BE2C (cell line): ENCODE results near the gene EPB41L1.

Source experiments
- DNase-seq: peaks from one replicate; pipeline ENCODE4 v3.0.0-alpha.2; 2020
- H3K27me3 ChIP-seq: fragments of 250-450 bp; sonication (Bioruptor Pico); 2 replicates; pipeline ENCODE4 v1.5.1; 2020; ENCODE audit warnings: mild to moderate bottlenecking
- H3K36me3 ChIP-seq: fragments of 250-450 bp; sonication (Bioruptor Pico); 2 replicates; pipeline ENCODE4 v1.5.1; 2020; ENCODE audit warnings: mild to moderate bottlenecking
- H3K4me1 ChIP-seq: fragments of 250-450 bp; sonication (Bioruptor Pico); 2 replicates; pipeline ENCODE4 v1.5.1; 2020
- H3K4me3 ChIP-seq: 2 replicates; pipeline ENCODE4 v1.5.1; 2011; ENCODE audit warnings: low read depth, low read length
- H3K9me3 ChIP-seq: fragments of 250-450 bp; sonication (Bioruptor Pico); 2 replicates; pipeline ENCODE4 v1.5.1; 2020
- TF ChIP-seq, protein P1 (sequence below): IDR thresholded peaks from 2 replicates; pipeline ENCODE4 v1.5.1; 2012; ENCODE audit warnings: mild to moderate bottlenecking, low read depth, low read length

Gene EPB41L1

DNA sequence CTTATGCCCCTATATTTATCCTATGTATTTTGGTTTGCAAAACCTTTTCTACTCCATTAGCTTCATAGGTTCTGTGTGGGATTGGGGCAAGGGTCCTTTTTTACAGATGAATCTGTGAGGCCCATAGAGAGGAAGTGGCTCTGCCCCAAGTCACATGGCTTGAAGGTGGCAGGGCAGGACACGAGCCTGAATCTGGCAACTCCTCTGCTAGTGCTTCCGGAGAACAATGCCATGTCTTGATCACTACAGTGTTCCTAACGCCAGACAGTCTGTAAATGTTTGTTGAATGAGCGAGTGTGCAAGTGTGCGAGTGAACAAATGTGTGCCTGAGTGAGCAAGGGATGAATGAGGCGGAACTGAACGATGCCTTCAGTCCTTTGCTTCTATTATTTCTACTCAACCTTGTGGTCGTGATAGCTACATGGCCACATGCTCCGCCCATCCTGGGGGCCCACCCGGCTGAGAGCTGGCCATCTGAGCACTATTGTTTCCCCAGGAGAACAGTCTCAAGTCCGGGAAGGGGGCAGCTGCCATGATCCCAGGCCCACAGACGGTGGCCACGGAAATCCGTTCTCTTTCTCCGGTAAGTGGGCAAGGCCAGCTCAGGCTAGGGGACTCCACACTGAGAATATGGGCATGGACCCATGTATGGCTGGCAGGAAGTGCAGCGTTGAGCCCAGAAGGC lies 64.0 kb downstream of the EPB41L1 start:
- DNase-seq = no peak
- Histone ChIP-seq H3K4me3 (no peak overlapping the region), H3K36me3 (peaks cover 11% of the 10 kb centered on the region), H3K27me3 (no peaks in the 10 kb centered on the region), H3K9me3 (no peaks in the 10 kb centered on the region), H3K4me1 (no peaks in the 10 kb centered on the region)
- TF ChIP-seq, protein P1, sequence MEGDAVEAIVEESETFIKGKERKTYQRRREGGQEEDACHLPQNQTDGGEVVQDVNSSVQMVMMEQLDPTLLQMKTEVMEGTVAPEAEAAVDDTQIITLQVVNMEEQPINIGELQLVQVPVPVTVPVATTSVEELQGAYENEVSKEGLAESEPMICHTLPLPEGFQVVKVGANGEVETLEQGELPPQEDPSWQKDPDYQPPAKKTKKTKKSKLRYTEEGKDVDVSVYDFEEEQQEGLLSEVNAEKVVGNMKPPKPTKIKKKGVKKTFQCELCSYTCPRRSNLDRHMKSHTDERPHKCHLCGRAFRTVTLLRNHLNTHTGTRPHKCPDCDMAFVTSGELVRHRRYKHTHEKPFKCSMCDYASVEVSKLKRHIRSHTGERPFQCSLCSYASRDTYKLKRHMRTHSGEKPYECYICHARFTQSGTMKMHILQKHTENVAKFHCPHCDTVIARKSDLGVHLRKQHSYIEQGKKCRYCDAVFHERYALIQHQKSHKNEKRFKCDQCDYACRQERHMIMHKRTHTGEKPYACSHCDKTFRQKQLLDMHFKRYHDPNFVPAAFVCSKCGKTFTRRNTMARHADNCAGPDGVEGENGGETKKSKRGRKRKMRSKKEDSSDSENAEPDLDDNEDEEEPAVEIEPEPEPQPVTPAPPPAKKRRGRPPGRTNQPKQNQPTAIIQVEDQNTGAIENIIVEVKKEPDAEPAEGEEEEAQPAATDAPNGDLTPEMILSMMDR = no peak

DNA sequence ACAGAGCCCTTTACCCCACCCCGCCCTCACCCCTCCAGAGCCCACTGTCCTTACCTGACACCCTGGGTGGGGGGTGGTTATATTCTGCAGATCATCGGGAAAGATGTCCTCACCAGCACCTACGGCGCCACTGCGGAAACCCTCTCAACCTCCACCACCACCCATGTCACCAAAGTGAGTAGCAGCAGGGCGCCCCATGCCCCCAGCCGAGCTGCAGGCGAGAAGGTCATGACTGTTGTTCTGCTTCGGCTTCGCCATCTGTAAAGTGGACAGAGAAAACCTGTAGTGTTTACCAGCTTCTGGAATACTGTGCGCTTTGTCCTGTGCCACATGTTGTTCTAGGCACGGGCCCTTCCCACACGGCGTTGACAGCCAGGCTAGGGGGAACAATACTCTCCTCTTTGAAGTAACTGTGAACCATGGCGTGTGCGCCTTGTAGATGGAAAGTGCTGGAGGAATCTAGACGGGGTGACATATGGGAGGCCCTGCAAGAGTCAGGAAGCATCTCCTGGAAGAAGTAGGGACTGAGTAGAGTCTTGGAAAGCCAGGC lies 65.2 kb downstream of the EPB41L1 start:
- Histone ChIP-seq H3K4me1 (no peaks in the 10 kb centered on the region), H3K36me3 (peaks cover 3% of the 10 kb centered on the region), H3K4me3 (no peak overlapping the region), H3K9me3 (no peaks in the 10 kb centered on the region), H3K27me3 (no peaks in the 10 kb centered on the region)
- DNase-seq = no peak
- TF ChIP-seq, protein P1 = no peak

DNA sequence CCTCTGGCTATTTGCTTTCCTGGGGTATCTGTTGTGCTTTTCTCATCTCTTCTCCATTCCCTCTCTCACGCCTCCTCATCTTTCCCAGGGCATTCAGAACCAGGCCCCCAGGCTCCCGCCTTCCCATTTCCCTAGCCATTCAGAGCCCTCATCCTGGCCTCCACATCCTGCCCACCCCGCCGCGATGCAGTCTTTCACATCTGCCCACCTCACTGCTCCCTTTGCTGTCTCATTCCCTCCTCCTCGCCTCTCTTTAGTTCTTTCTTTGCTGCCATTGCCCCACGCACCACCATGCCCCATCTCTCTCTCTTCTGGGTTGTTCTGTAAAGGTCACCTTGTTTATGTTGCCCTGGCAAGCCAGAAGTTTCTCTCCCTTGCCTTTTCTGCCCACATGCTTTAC lies 71.1 kb downstream of the EPB41L1 start:
- DNase-seq = no peak
- TF ChIP-seq, protein P1 = no peak
- no peaks in the 10 kb centered on the region for H3K9me3 ChIP-seq
- H3K4me3 ChIP-seq = no peak overlapping the region
- peaks cover 3% of the 10 kb centered on the region; the same call in 1 of the 2 replicates for H3K36me3 ChIP-seq
- no peaks in the 10 kb centered on the region for H3K27me3 ChIP-seq
- no peaks in the 10 kb centered on the region for H3K4me1 ChIP-seq

DNA sequence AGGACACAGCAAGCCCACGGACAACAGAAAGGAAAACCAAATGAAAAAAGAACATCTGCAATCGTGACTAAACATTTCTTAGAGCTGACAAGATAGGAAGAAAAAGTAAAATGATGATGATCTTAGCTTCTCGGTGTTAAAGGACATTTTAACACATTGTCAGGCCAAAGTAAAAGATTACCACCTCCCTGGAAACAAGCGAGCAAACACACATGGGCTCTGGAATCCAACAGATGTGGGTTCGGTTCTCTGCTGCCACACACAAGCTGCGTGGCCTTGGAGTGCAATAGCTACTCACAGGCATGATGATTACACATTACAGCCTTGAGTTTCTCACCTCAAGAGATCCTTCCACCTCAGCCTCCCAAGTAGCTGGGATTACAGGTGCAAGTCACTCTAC lies 74.2 kb downstream of the EPB41L1 start:
- TF ChIP-seq, protein P1 = no peak
- H3K36me3 ChIP-seq = no peaks in the 10 kb centered on the region
- no peaks in the 10 kb centered on the region for H3K9me3 ChIP-seq
- no peak overlapping the region for H3K4me3 ChIP-seq
- no peaks in the 10 kb centered on the region for H3K27me3 ChIP-seq
- no peaks in the 10 kb centered on the region for H3K4me1 ChIP-seq
- no peak for DNase-seq

DNA sequence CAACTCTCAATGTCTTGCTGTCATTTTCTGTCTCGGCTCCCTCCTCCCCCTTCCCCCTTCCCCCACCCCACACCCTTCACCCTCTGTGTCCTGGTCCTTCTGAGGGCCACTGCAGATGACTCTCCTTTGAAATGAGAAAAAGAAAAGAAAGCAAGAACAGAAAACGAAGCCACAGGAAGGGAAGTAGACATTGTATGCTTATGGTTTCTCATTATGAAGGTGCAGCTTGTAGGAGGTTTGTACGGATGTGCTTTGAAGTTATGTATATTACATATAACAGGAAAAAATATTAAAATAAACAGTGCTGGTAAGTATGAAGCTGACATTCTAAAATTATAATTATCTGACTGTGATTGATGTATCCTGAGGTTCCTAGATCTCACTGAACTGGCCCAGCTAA lies 75.5 kb downstream of the EPB41L1 start:
- H3K27me3 ChIP-seq = no peaks in the 10 kb centered on the region
- DNase-seq = no peak
- H3K36me3 ChIP-seq = no peaks in the 10 kb centered on the region
- H3K9me3 ChIP-seq = no peaks in the 10 kb centered on the region
- TF ChIP-seq, protein P1 = no peak
- H3K4me3 ChIP-seq = no peak overlapping the region
- no peaks in the 10 kb centered on the region for H3K4me1 ChIP-seq

DNA sequence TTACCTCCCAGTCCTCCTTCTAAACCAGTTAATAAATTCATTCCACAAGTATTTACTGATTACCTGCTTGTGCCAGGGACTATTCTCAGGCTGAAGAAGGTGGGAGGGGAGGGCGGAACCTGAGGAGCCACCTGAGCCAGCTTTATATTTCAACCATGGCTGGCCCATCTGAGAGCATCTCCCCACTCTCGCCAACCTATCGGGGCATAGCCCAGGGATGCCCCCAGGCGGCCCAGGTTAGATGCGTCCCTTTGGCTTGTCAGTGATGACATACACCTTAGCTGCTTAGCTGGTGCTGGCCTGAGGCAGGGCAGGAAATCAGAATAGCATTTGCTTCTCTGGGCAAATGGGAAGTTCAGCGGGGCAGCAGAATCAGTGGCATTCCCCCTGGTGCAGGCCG lies 76.8 kb downstream of the EPB41L1 start:
- Histone ChIP-seq H3K9me3 (no peaks in the 10 kb centered on the region), H3K4me3 (no peak overlapping the region), H3K4me1 (no peaks in the 10 kb centered on the region), H3K27me3 (no peaks in the 10 kb centered on the region), H3K36me3 (no peaks in the 10 kb centered on the region)
- no peak for DNase-seq
- TF ChIP-seq, protein P1 = no peak
